ENCODE results near the gene REST. TPM values are rescaled to one million over a fixed set of nuclear protein-coding genes. Genes with fewer than 3 reads are reported as not detected.

REST gene
- polyA plus RNA-seq, 3 donors: 6.3 to 71.2 (median 44.2) TPM

GRCh38 chr4:56870946-56871345 lies 36.8 kb upstream of the REST start:
- H3K4me1 Mint-ChIP-seq: peaks cover 14% of the 10 kb centered on the region
- H3K9me3 ChIP-seq (replicated peaks in 1 of 2; ENCODE audit: control insufficient read depth in 1 of 2, insufficient read depth in 1 of 2, low read length in 2 of 2): no peaks in the 10 kb centered on the region
- intact Hi-C loops (cut with micrococcal nuclease): no loop called here
- no peak overlapping the region for H3K4me3 Mint-ChIP-seq
- no peak overlapping the region for H3K27ac Mint-ChIP-seq
- 10% methylated on average over 3 of the region's 4 CpGs for WGBS (ENCODE audit: insufficient coverage)
- TF ChIP-seq CTCF (IDR thresholded peaks at IDR 0.05): no peak
- H3K4me1 ChIP-seq (ENCODE audit: control insufficient read depth in 1 of 2, insufficient read depth in 2 of 2, low read length in 2 of 2): peaks cover 9 to 12% of the 10 kb centered on the region in 2 donors
- H3K27me3 Mint-ChIP-seq (ENCODE audit: low read depth in 3 of 3): peaks cover 0 to 7% (median 2%) of the 10 kb centered on the region in 3 donors
- H3K36me3 ChIP-seq (replicated peaks in 1 of 2; ENCODE audit: control insufficient read depth in 1 of 2, insufficient read depth in 2 of 2, low read length in 2 of 2): no peaks in the 10 kb centered on the region
- no peaks in the 10 kb centered on the region for H4K20me1 ChIP-seq (ENCODE audit: insufficient read depth, low read length)
- H3K27ac ChIP-seq (ENCODE audit: low read depth in 1 of 2, low read length in 2 of 2): no peak overlapping the region
- no peak overlapping the region for H3K4me2 ChIP-seq (replicated peaks; ENCODE audit: extremely low read depth, low read length, poor library complexity, severe bottlenecking)
- H3K79me2 ChIP-seq (ENCODE audit: insufficient read depth, low read length): no peaks in the 10 kb centered on the region
- H3K9me3 Mint-ChIP-seq: no peaks in the 10 kb centered on the region
- DNase-seq: no peak
- H3K4me3 ChIP-seq (replicated peaks in 1 of 3; ENCODE audit: low read depth in 2 of 3, low read length in 3 of 3): no peak overlapping the region
- peak overlapping the region; percentile 65 for H2AFZ ChIP-seq (ENCODE audit: insufficient read depth, low read depth, low read length, poor library complexity, severe bottlenecking)
- H3K9ac ChIP-seq (ENCODE audit: insufficient read depth, low read length, poor library complexity, severe bottlenecking): no peak overlapping the region
- no peaks in the 10 kb centered on the region for H3K27me3 ChIP-seq (ENCODE audit: control insufficient read depth in 2 of 2, insufficient read depth in 2 of 2, low read length in 2 of 2)
- H3K36me3 Mint-ChIP-seq: no peaks in the 10 kb centered on the region

GRCh38 chr4:56871371-56871866 lies 36.3 kb upstream of the REST start:
- peak overlapping the region in 1 of 3 experiments; percentile 37 for H3K4me3 ChIP-seq (replicated peaks in 1 of 3; ENCODE audit: low read depth in 2 of 3, low read length in 3 of 3)
- 0% methylated on average over 3 of the region's 10 CpGs for whole genome bisulfite sequencing (ENCODE audit: insufficient coverage)

More at GRCh38 chr4:56871371-56871866, 36.3 kb upstream of the REST start:
- no peak overlapping the region for H3K9ac ChIP-seq (ENCODE audit: insufficient read depth, low read length, poor library complexity, severe bottlenecking)
- no peaks in the 10 kb centered on the region for H3K79me2 ChIP-seq (ENCODE audit: insufficient read depth, low read length)
- no peaks in the 10 kb centered on the region for H3K27me3 ChIP-seq (ENCODE audit: control insufficient read depth in 2 of 2, insufficient read depth in 2 of 2, low read length in 2 of 2)
- H3K27ac ChIP-seq (ENCODE audit: low read depth in 1 of 2, low read length in 2 of 2): no peak overlapping the region
- no peaks in the 10 kb centered on the region for H4K20me1 ChIP-seq (ENCODE audit: insufficient read depth, low read length)
- no peaks in the 10 kb centered on the region for H3K9me3 ChIP-seq (replicated peaks in 1 of 2; ENCODE audit: control insufficient read depth in 1 of 2, insufficient read depth in 1 of 2, low read length in 2 of 2)
- H3K36me3 ChIP-seq (replicated peaks in 1 of 2; ENCODE audit: control insufficient read depth in 1 of 2, insufficient read depth in 2 of 2, low read length in 2 of 2): no peaks in the 10 kb centered on the region
- peaks cover 9 to 12% of the 10 kb centered on the region in 2 donors for H3K4me1 ChIP-seq (ENCODE audit: control insufficient read depth in 1 of 2, insufficient read depth in 2 of 2, low read length in 2 of 2)
- intact Hi-C loops (cut with micrococcal nuclease): no loop called here
- peak overlapping the region; percentile 65 for H2AFZ ChIP-seq (ENCODE audit: insufficient read depth, low read depth, low read length, poor library complexity, severe bottlenecking)
- DNase-seq: peak in 1 of 3 donors; percentile 7
- H3K36me3 Mint-ChIP-seq: no peaks in the 10 kb centered on the region
- peak overlapping the region; percentile 52 for H3K4me2 ChIP-seq (replicated peaks; ENCODE audit: extremely low read depth, low read length, poor library complexity, severe bottlenecking)
- peak overlapping the region; percentile 61 to 88 for H3K4me3 Mint-ChIP-seq
- peaks cover 14% of the 10 kb centered on the region for H3K4me1 Mint-ChIP-seq
- no peaks in the 10 kb centered on the region for H3K9me3 Mint-ChIP-seq
- TF ChIP-seq CTCF (IDR thresholded peaks at IDR 0.05): no peak
- H3K27me3 Mint-ChIP-seq (ENCODE audit: low read depth in 3 of 3): peaks cover 0 to 9% (median 2%) of the 10 kb centered on the region in 3 donors
- peak overlapping the region in 3 of 7 donors; percentile 4 to 69 (median 63) for H3K27ac Mint-ChIP-seq
